Stomach (tissue), 9 donors: ENCODE results near the gene VWC2. TPM values are rescaled to one million over a fixed set of nuclear protein-coding genes. Genes with fewer than 3 reads are reported as not detected.

Experiments used
- DNase-seq, 2 donors: peaks; one replicate each; pipeline versions ENCODE4 v3.0.0 to v3.0.0-alpha.2; 2013 to 2019
- H3K27ac ChIP-seq, 5 donors: fragments of 200-600 bp in 4 of 5; sonication (generic) in 4 of 5; one replicate each; pipeline ENCODE4 v1.5.1; 2013 to 2019; ENCODE audit warnings: mild to moderate bottlenecking in 1 of 5, moderate library complexity in 1 of 5
- H3K27me3 ChIP-seq, 3 donors: fragments of 200-600 bp; sonication (generic); one replicate each; pipeline ENCODE4 v1.5.1; 2017 to 2019; ENCODE audit warnings: mixed run types in 1 of 3
- H3K36me3 ChIP-seq, 4 donors: fragments of 200-600 bp; sonication (generic); 1 replicate in 3 of 4; 2 replicates in 1 of 4; pipeline ENCODE4 v1.5.1; 2016 to 2019
- H3K4me1 ChIP-seq, 4 donors: fragments of 200-600 bp; sonication (generic); one replicate each; pipeline ENCODE4 v1.5.1; 2016 to 2019
- H3K4me3 ChIP-seq, 4 donors: fragments of 200-600 bp; sonication (generic) in 3 of 4; one replicate each; pipeline ENCODE4 v1.5.1; 2016 to 2019; ENCODE audit warnings: mild to moderate bottlenecking in 1 of 4
- H3K9me3 ChIP-seq, 4 donors: fragments of 200-600 bp; sonication (generic); one replicate each; pipeline ENCODE4 v1.5.1; 2016 to 2019
- CTCF ChIP-seq, 7 experiments: fragments of 450-650 bp in 4 of 7; fragments of 200-600 bp in 3 of 7; sonication (generic) in 3 of 7; IDR thresholded peaks; one replicate each; pipeline ENCODE4 v1.5.1; 2016 to 2019; ENCODE audit warnings: antibody characterized with exemption in 7 of 7, control low read depth in 2 of 7, mild to moderate bottlenecking in 1 of 7
- EP300 ChIP-seq: sonication (generic); formaldehyde crosslinking; IDR thresholded peaks from one replicate; pipeline ENCODE4 v1.6.1; 2017; ENCODE audit warnings: antibody characterized with exemption
- POLR2A ChIP-seq, 4 donors: fragments of 450-650 bp; IDR thresholded peaks; one replicate each; pipeline ENCODE4 v1.6.1; 2016; ENCODE audit warnings: antibody characterized with exemption in 4 of 4, control low read depth in 2 of 4, mild to moderate bottlenecking in 1 of 4, moderate library complexity in 1 of 4
- POLR2AphosphoS5 ChIP-seq, 3 donors: sonication (generic); formaldehyde crosslinking; IDR thresholded peaks; one replicate each; pipeline ENCODE4 v1.6.1; 2016; ENCODE audit warnings: antibody characterized with exemption in 3 of 3
- WGBS, 5 donors: extraction: QIAGEN DNeasy Blood & Tissue Kit in 3 of 5; methylation state at CpG; one replicate each; pipeline versions ENCODE4 v1.1.5 to v1.1.7; 2013 to 2018; 5-methylcytosine and 5-hydroxymethylcytosine counted together
- intact Hi-C: fragments of 100-400 bp; cut with DNase I; formaldehyde crosslinking; loops from one replicate; pipeline ENCODE4 v1.15.1; 2023; ENCODE audit warnings: low total_unique reads
- polyA plus RNA-seq, 3 donors: library from polyadenylated mRNA; stranded (reverse); fragments of 200-250 nt; gene quantifications; one replicate each; pipeline ENCODE4 v1.2.3, GENCODE V29; 2013
- total RNA-seq, 5 donors: library from RNA; depleted of rRNA; stranded (reverse); fragments of >200 nt; gene quantifications; one replicate each; pipeline versions ENCODE4 v1.1.0 to v1.2.3, GENCODE V29; 2014 to 2016
- donor health status: healthy with polysubstance abuse.
- donor health status: Bipolar disorder and iron deficiency.
- donor health status: healthy.

VWC2 gene
- total and polyA plus RNA-seq, 8 donors = under 0.01 to 0.45 (median 0.10) TPM; not detected in 4

GRCh38 chr7:49875336-49875735 is 101.9 kb downstream of the VWC2 start:
- no peak overlapping the region for H3K4me3 ChIP-seq
- WGBS, 5 donors = 77 to 93% (median 89%) methylated on average over 1 of the region's 1 CpG
- intact Hi-C loops = no loop called here
- H3K9me3 ChIP-seq = no peaks in the 10 kb centered on the region
- H3K36me3 ChIP-seq = no peaks in the 10 kb centered on the region
- no peak for TF ChIP-seq CTCF (IDR thresholded peaks at IDR 0.05)
- no peak for TF ChIP-seq POLR2AphosphoS5 (IDR thresholded peaks at IDR 0.05)
- no peak for TF ChIP-seq EP300
- no peak for TF ChIP-seq POLR2A (IDR thresholded peaks at IDR 0.05)
- no peak for DNase-seq
- H3K27ac ChIP-seq = no peak overlapping the region
- H3K27me3 ChIP-seq = no peaks in the 10 kb centered on the region
- H3K4me1 ChIP-seq = no peaks in the 10 kb centered on the region

- Histone ChIP-seq H3K36me3 (no peaks in the 10 kb centered on the region), H3K27ac (no peak overlapping the region), H3K4me1 (no peaks in the 10 kb centered on the region), H3K4me3 (no peak overlapping the region), H3K27me3 (no peaks in the 10 kb centered on the region), H3K9me3 (no peaks in the 10 kb centered on the region)
- 79 to 86% (median 81%) methylated on average over 3 of the region's 3 CpGs for WGBS, 5 donors
- DNase-seq = no peak
- intact Hi-C loops = no loop called here
- no peak for TF ChIP-seq EP300
- no peak for TF ChIP-seq POLR2AphosphoS5 (IDR thresholded peaks at IDR 0.05)
- TF ChIP-seq POLR2A (IDR thresholded peaks at IDR 0.05) = no peak
- TF ChIP-seq CTCF (IDR thresholded peaks at IDR 0.05) = no peak
Measured at GRCh38 chr7:49876202-49876601, 102.8 kb downstream of the VWC2 start.

- TF ChIP-seq CTCF (IDR thresholded peaks at IDR 0.05) (no peak), EP300 (no peak)
- WGBS, 5 donors = 17 to 61% (median 21%) methylated on average over 1 to 2 of the region's 2 CpGs
- Histone ChIP-seq H3K36me3 (no peaks in the 10 kb centered on the region), H3K4me3 (no peak overlapping the region), H3K27me3 (no peaks in the 10 kb centered on the region), H3K4me1 (no peaks in the 10 kb centered on the region), H3K27ac (no peak overlapping the region), H3K9me3 (no peaks in the 10 kb centered on the region)
- no peak for DNase-seq
- intact Hi-C loops = no loop called here
Measured at GRCh38 chr7:49878089-49878488, 104.7 kb downstream of the VWC2 start.

GRCh38 chr7:49878627-49879026 is 105.2 kb downstream of the VWC2 start:
- DNase-seq = no peak
- TF ChIP-seq POLR2AphosphoS5 (IDR thresholded peaks at IDR 0.05) = no peak
- TF ChIP-seq CTCF (IDR thresholded peaks at IDR 0.05) = no peak
- no peak for TF ChIP-seq EP300
- no peak for TF ChIP-seq POLR2A (IDR thresholded peaks at IDR 0.05)
- 35 to 56% (median 44%) methylated on average over 3 of the region's 3 CpGs for WGBS, 5 donors
- no peaks in the 10 kb centered on the region for H3K36me3 ChIP-seq
- no peak overlapping the region for H3K27ac ChIP-seq
- intact Hi-C loops = no loop called here
- H3K9me3 ChIP-seq = no peaks in the 10 kb centered on the region
- no peaks in the 10 kb centered on the region for H3K27me3 ChIP-seq
- H3K4me3 ChIP-seq = no peak overlapping the region
- no peaks in the 10 kb centered on the region for H3K4me1 ChIP-seq

GRCh38 chr7:49883933-49884332 is 110.5 kb downstream of the VWC2 start:
- no peak overlapping the region for H3K4me3 ChIP-seq
- 70 to 84% (median 81%) methylated on average over 1 of the region's 1 CpG for WGBS, 5 donors
- H3K27me3 ChIP-seq = no peaks in the 10 kb centered on the region
- no peaks in the 10 kb centered on the region for H3K4me1 ChIP-seq
- TF ChIP-seq POLR2AphosphoS5 (IDR thresholded peaks at IDR 0.05) (no peak), CTCF (IDR thresholded peaks at IDR 0.05) (no peak), EP300 (no peak), POLR2A (IDR thresholded peaks at IDR 0.05) (no peak)
- intact Hi-C loops = no loop called here
- no peak for DNase-seq
- no peaks in the 10 kb centered on the region for H3K9me3 ChIP-seq
- H3K36me3 ChIP-seq = no peaks in the 10 kb centered on the region
- H3K27ac ChIP-seq = no peak overlapping the region
